ENCODE results near the gene SFTPD. TPM values are rescaled to one million over a fixed set of nuclear protein-coding genes. Genes with fewer than 3 reads are reported as not detected.

Gene SFTPD
- total RNA-seq, 1 donor from 2014 or later = 1.6 TPM

DNA sequence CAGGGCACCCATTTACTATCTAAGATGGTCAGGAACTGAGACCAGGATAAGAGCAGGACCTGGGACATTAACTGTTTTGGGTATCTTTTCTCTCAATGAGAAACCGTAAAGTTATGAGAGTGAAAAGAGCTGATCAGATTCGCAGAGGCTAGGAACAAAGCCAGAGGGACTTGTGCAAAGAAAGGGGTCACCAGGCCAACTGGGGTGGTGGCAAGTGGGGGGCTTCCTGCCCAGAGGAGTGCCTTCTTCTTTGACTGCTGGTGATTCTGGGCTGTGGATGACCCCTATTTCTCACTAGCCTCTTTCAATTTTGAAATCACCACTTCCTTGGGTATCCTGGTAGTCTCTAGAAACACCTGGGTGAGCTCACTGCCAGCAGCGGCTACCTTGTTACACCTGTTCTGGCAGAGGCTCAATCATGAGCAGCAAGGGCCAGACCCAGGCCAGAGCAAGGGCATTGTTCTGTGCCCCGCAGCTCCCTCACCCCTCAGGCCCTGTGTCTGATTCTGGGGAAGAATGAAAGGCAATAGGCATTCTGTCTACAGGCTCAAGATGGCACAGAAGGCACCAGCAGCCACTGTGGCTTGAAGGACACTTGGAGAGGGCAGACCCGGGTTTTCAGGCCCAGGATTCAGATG lies 999 bp downstream of the SFTPD start:
- Mint-ChIP-seq H3K4me1 (ENCODE audit: low read depth) (no peaks in the 10 kb centered on the region), H3K36me3 (ENCODE audit: low read depth) (no peaks in the 10 kb centered on the region), H3K9me3 (ENCODE audit: low read depth) (peaks cover 16% of the 10 kb centered on the region), H3K27ac (ENCODE audit: unreplicated experiment) (no peak overlapping the region), H3K4me3 (ENCODE audit: unreplicated experiment) (no peak overlapping the region), H3K27me3 (ENCODE audit: low read depth) (peaks cover 40% of the 10 kb centered on the region)
- TF ChIP-seq, protein P1, sequence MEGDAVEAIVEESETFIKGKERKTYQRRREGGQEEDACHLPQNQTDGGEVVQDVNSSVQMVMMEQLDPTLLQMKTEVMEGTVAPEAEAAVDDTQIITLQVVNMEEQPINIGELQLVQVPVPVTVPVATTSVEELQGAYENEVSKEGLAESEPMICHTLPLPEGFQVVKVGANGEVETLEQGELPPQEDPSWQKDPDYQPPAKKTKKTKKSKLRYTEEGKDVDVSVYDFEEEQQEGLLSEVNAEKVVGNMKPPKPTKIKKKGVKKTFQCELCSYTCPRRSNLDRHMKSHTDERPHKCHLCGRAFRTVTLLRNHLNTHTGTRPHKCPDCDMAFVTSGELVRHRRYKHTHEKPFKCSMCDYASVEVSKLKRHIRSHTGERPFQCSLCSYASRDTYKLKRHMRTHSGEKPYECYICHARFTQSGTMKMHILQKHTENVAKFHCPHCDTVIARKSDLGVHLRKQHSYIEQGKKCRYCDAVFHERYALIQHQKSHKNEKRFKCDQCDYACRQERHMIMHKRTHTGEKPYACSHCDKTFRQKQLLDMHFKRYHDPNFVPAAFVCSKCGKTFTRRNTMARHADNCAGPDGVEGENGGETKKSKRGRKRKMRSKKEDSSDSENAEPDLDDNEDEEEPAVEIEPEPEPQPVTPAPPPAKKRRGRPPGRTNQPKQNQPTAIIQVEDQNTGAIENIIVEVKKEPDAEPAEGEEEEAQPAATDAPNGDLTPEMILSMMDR (IDR thresholded peaks at IDR 0.05) = no peak
- DNase-seq (ENCODE audit: low spot score) = no peak

DNA sequence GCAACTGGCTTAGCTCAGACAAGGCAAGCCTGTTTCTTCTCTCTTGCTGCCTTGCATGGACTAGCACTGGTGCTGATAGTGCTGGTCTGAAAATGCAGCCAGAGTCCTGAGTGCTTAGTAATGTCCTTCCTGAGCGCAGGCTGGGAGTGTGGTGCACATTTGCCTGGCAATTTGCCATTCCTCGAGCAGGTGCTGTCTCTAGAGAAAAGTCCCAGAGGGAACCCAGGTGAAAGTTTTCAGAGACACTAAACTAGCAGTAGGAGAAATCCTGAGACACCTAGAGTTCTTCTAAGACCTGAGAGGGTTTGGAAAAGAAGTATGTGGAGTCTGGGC lies 1.9 kb downstream of the SFTPD start:
- DNase-seq (ENCODE audit: low spot score) = no peak
- Mint-ChIP-seq H3K27me3 (ENCODE audit: low read depth) (peaks cover 40% of the 10 kb centered on the region), H3K4me1 (ENCODE audit: low read depth) (no peaks in the 10 kb centered on the region), H3K36me3 (ENCODE audit: low read depth) (no peaks in the 10 kb centered on the region), H3K4me3 (ENCODE audit: unreplicated experiment) (no peak overlapping the region), H3K27ac (ENCODE audit: unreplicated experiment) (no peak overlapping the region), H3K9me3 (ENCODE audit: low read depth) (peaks cover 12% of the 10 kb centered on the region)
- TF ChIP-seq, protein P1 (IDR thresholded peaks at IDR 0.05) = no peak

DNA sequence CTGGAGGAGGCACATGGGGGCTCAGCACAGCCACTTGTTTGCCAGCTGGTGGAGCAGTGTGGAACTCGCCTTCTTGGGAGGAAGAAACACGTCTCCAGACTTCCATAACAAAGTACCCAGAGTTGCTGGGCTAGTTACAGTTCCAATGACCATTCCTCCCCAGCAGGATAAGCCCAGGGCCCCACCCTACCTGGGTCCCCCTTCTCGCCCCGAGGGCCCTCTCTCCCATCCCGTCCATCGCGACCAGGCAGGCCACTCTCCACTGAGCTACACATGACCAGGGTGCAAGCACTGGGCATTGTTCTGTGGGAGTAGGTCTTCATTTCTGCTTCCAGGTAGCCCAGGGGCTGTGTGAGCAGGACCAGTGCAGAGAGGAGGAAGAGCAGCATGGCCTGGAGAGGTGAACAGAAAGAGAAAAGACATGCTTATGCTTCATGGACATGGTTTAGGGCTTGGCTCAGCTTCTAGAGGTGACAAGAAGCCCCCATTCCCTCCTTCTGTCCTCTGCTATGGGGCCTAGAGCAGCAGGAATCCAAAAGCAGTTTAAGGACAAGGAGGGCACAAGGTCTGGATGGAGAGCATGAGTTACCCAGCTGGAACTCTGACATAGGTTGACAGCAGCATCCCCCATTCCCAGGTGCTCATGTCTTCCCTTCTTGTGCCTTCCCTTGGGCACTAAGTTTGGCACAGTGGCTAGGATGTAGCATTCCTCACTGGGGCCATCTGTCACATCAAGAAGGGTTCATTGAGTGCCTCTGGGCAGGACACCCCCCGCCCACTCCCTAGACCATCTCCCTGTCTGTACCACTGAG lies 2.4 kb downstream of the SFTPD start:
- Mint-ChIP-seq H3K27me3 (ENCODE audit: low read depth) (peaks cover 39% of the 10 kb centered on the region), H3K36me3 (ENCODE audit: low read depth) (no peaks in the 10 kb centered on the region), H3K9me3 (ENCODE audit: low read depth) (peaks cover 10% of the 10 kb centered on the region), H3K4me3 (ENCODE audit: unreplicated experiment) (no peak overlapping the region), H3K27ac (ENCODE audit: unreplicated experiment) (no peak overlapping the region), H3K4me1 (ENCODE audit: low read depth) (no peaks in the 10 kb centered on the region)
- TF ChIP-seq, protein P1 (IDR thresholded peaks at IDR 0.05) = no peak
- DNase-seq (ENCODE audit: low spot score) = no peak

DNA sequence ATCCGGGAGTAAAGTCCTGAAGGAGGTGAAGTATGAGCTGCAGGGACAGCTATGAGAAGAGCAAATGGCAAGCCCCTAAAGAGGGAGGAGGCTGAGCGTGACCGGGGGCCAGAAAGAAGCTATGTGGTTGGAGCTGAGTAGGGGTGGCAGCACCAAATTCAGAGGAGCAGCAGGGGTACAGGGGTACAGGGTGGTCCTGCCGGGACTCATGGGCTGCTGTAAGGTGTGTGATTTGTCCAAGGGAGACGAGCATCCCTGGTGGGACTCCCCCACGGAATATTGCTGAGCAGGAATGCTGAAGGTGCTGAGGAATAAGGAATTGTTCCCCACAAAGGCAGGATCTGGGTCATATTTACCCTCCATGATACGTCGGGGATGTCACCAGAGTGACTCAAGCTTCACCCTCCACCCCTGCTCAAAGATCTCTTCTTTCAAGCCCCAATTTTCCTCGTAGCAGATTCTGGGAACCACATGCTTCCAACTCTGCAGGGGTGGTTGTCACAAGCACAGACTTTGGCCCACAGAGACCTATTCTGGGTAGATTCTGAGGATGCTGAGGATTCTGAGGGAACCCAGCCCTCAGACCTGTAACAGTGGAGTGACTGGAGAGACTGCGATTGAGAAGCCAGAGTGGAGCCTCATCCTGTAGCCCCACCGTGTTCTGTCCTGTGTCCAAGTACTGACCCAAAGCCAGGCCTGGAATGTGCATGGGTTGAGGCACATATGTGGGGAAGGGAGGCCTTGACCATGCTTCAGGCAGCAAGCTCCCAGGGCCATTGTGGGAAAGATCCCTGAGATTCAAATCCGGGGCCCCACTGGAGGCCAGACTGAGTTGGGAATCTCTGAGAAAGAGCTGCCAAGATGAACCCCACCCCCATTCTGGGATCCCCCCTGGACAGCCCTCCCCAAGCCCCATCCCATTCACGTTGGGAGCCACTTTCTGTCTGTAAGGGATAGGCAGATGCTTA lies 4.2 kb downstream of the SFTPD start:
- Mint-ChIP-seq H3K4me1 (ENCODE audit: low read depth) (no peaks in the 10 kb centered on the region), H3K9me3 (ENCODE audit: low read depth) (peaks cover under 1% of the 10 kb centered on the region), H3K4me3 (ENCODE audit: unreplicated experiment) (no peak overlapping the region), H3K27me3 (ENCODE audit: low read depth) (peaks cover 28% of the 10 kb centered on the region), H3K27ac (ENCODE audit: unreplicated experiment) (no peak overlapping the region), H3K36me3 (ENCODE audit: low read depth) (no peaks in the 10 kb centered on the region)
- no peak for DNase-seq (ENCODE audit: low spot score)
- TF ChIP-seq, protein P1 (IDR thresholded peaks at IDR 0.05) = no peak

DNA sequence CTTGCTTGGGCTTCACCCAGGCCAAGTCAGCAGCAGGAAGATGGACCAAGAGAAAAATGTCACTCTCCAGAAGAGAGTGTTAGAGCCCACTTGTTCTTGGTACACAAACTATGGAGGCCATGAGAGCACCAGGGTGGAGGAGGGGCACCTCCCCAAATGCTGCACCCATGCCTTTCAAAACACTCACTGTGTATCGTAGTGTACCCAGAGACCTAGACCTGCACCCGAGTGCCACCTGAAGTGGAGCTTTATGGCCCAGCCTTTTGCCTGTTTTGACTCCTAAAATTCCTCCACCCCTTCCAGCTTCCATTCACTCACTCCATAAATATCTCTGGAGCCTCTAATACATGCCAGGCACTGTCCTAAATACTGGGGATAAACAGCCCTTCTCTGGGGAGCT lies 5.0 kb downstream of the SFTPD start:
- TF ChIP-seq, protein P1 (IDR thresholded peaks at IDR 0.05) = no peak
- H3K4me1 Mint-ChIP-seq (ENCODE audit: low read depth) = no peaks in the 10 kb centered on the region
- DNase-seq (ENCODE audit: low spot score) = no peak
- no peaks in the 10 kb centered on the region for H3K9me3 Mint-ChIP-seq (ENCODE audit: low read depth)
- H3K27ac Mint-ChIP-seq (ENCODE audit: unreplicated experiment) = no peak overlapping the region
- peaks cover 26% of the 10 kb centered on the region for H3K27me3 Mint-ChIP-seq (ENCODE audit: low read depth)
- no peaks in the 10 kb centered on the region for H3K36me3 Mint-ChIP-seq (ENCODE audit: low read depth)
- H3K4me3 Mint-ChIP-seq (ENCODE audit: unreplicated experiment) = no peak overlapping the region
